K562 (cell line): ENCODE results near the gene KDM2B. TPM values are rescaled to one million over a fixed set of nuclear protein-coding genes. Genes with fewer than 3 reads are reported as not detected.

Experiments used
- BMI1 ChIP-seq: fragments of 150-350 bp; IDR thresholded peaks from 2 replicates; pipeline ENCODE4 v1.6.1; 2014; ENCODE audit warnings: low read length
- CAMTA2 ChIP-seq: fragments of 250-450 bp; sonication (Bioruptor Pico); conservative IDR thresholded peaks from 2 replicates; pipeline ENCODE4 v1.5.1; 2022
- CEBPG ChIP-seq, 3 experiments: fragments of 200-800 bp in 1 of 3; sonication (Bioruptor generic) in 1 of 3; sonication (generic) in 1 of 3; formaldehyde crosslinking in 1 of 3; IDR thresholded peaks in 2 of 3; conservative IDR thresholded peaks in 1 of 3; 2 replicates each; pipeline versions ENCODE4 v1.6.1 to v1.8.0; 2016 to 2022; ENCODE audit warnings: missing compliant biosample characterization in 2 of 3, missing genetic modification characterization in 2 of 3, mild to moderate bottlenecking in 1 of 3, missing genetic modification reagents in 1 of 3
- DDX20 ChIP-seq: fragments of 450-650 bp; IDR thresholded peaks from 2 replicates; pipeline ENCODE4 v1.6.1; 2016; ENCODE audit warnings: missing genetic modification characterization, low read depth, mild to moderate bottlenecking, missing compliant biosample characterization, moderate library complexity
- DEAF1 ChIP-seq: fragments of 450-650 bp; formaldehyde crosslinking; IDR thresholded peaks from 2 replicates; pipeline ENCODE4 v1.4.0; 2020; ENCODE audit warnings: mild to moderate bottlenecking, moderate library complexity
- ELF4 ChIP-seq: fragments of 450-650 bp; formaldehyde crosslinking; IDR thresholded peaks from 2 replicates; pipeline ENCODE4 v1.4.0; 2022; ENCODE audit warnings: missing genetic modification characterization
- GATAD2B ChIP-seq: fragments of 450-650 bp; IDR thresholded peaks from 2 replicates; pipeline ENCODE4 v1.6.1; 2017; ENCODE audit warnings: mild to moderate bottlenecking, borderline replicate concordance
- HLTF ChIP-seq: fragments of 450-650 bp; IDR thresholded peaks from 2 replicates; pipeline ENCODE4 v1.6.1; 2016
- LARP7 ChIP-seq: fragments of 450-650 bp; IDR thresholded peaks from 2 replicates; pipeline ENCODE4 v1.6.1; 2016
- MYNN ChIP-seq, 2 experiments: sonication (generic); formaldehyde crosslinking in 1 of 2; IDR thresholded peaks; 2 replicates each; pipeline versions ENCODE4 v1.5.0 to v1.6.1; 2016 to 2020; ENCODE audit warnings: antibody characterized with exemption in 1 of 2, missing genetic modification reagents in 1 of 2
- NFRKB ChIP-seq: fragments of 450-650 bp; IDR thresholded peaks from 2 replicates; pipeline ENCODE4 v1.6.1; 2016; ENCODE audit warnings: low read depth
- PHB2 ChIP-seq: fragments of 450-650 bp; IDR thresholded peaks from 2 replicates; pipeline ENCODE4 v1.6.1; 2017; ENCODE audit warnings: low read depth
- RFX1 ChIP-seq: fragments of 450-650 bp; IDR thresholded peaks from 2 replicates; pipeline ENCODE4 v1.6.1; 2016; ENCODE audit warnings: mild to moderate bottlenecking, moderate library complexity
- SP2 ChIP-seq: IDR thresholded peaks from 2 replicates; pipeline ENCODE4 v1.6.1; 2011; ENCODE audit warnings: mild to moderate bottlenecking, low read depth, low read length, moderate library complexity; ENCODE audit not compliant: poor library complexity, severe bottlenecking; ENCODE audit errors: extremely low read depth
- THRAP3 ChIP-seq: fragments of 450-650 bp; IDR thresholded peaks from 2 replicates; pipeline ENCODE4 v1.6.1; 2016; ENCODE audit warnings: mild to moderate bottlenecking, inconsistent platforms, borderline replicate concordance
- ZNF23 ChIP-seq: fragments of 250-450 bp; sonication (Bioruptor Pico); IDR thresholded peaks from 2 replicates; pipeline ENCODE4 v1.4.0; 2020; ENCODE audit warnings: mild to moderate bottlenecking
- ZNF354B ChIP-seq: fragments of 250-450 bp; sonication (Bioruptor Pico); IDR thresholded peaks from 2 replicates; pipeline ENCODE4 v1.4.0; 2020
- ZNF57 ChIP-seq: fragments of 450-650 bp; formaldehyde crosslinking; IDR thresholded peaks from 2 replicates; pipeline ENCODE4 v1.4.0; 2020; ENCODE audit warnings: mild to moderate bottlenecking, moderate library complexity
- ZNF589 ChIP-seq: fragments of 200-800 bp; sonication (Bioruptor generic); IDR thresholded peaks from 2 replicates; pipeline ENCODE4 v1.6.1; 2016; ENCODE audit warnings: low read depth, missing genetic modification characterization, missing compliant biosample characterization
- ZZZ3 ChIP-seq: fragments of 450-650 bp; IDR thresholded peaks from 2 replicates; pipeline ENCODE4 v1.6.1; 2016; ENCODE audit warnings: antibody characterized with exemption, mild to moderate bottlenecking, moderate library complexity
- polyA plus RNA-seq, 8 experiments: library from polyadenylated mRNA; depleted of rRNA in 4 of 8; stranded (reverse) in 5 of 8; unstranded in 3 of 8; fragments of >200 nt; fragmentation: Nextera tagmentation in 2 of 8; fragmentation: Illumina TruSeq in 1 of 8; extraction: Ambion mirVana in 2 of 8; extraction: Trizol in 1 of 8; gene quantifications; 2 replicates each; pipeline versions ENCODE4 v1.2.1 to v1.2.3, GENCODE V29; 2011 to 2014; ENCODE audit warnings: inconsistent platforms in 1 of 8, missing spikeins in 1 of 8
- total RNA-seq, 7 experiments: library from RNA; depleted of rRNA in 6 of 7; stranded (reverse); fragments of >200 nt in 6 of 7; fragmentation: Illumina TruSeq in 2 of 7; extraction: Trizol in 2 of 7; gene quantifications; 2 replicates each; pipeline versions ENCODE4 v1.2.1 to v1.2.3, GENCODE V29; 2011 to 2021; ENCODE audit warnings: low replicate concordance in 1 of 7
- TF ChIP-seq, protein P1 (sequence below): fragments of 450-650 bp; IDR thresholded peaks from 2 replicates; pipeline ENCODE4 v1.7.1; 2018; ENCODE audit warnings: mild to moderate bottlenecking, low read depth; ENCODE audit not compliant: partially characterized antibody
- TF ChIP-seq, protein P2 (sequence below): fragments of 250-450 bp; sonication (Bioruptor Pico); IDR thresholded peaks from 2 replicates; pipeline ENCODE4 v1.4.0; 2020

The KDM2B gene
- total and polyA plus RNA-seq, 9 of the 15 experiments (the other 6 are each of a cell fraction or from before 2014, with no cell fraction given) = 7.4 to 50.5 (median 22.5) TPM

GRCh38 chr12:121610239-121611149 lies 29.7 kb upstream of the KDM2B start (continued):
- TF ChIP-seq ZNF23 = no peak
- no peak for TF ChIP-seq SP2
- peak; percentile 85 for TF ChIP-seq LARP7
- no peak for TF ChIP-seq NFRKB
- no peak for TF ChIP-seq ZNF57
- TF ChIP-seq CAMTA2 (CRISPR knock-in tag) = no peak
- TF ChIP-seq ELF4 (CRISPR knock-in tag) = no peak
- TF ChIP-seq ZZZ3 = no peak
- no peak for TF ChIP-seq ZNF589 (CRISPR knock-in tag)
- no peak for TF ChIP-seq HLTF
- TF ChIP-seq, protein P1, sequence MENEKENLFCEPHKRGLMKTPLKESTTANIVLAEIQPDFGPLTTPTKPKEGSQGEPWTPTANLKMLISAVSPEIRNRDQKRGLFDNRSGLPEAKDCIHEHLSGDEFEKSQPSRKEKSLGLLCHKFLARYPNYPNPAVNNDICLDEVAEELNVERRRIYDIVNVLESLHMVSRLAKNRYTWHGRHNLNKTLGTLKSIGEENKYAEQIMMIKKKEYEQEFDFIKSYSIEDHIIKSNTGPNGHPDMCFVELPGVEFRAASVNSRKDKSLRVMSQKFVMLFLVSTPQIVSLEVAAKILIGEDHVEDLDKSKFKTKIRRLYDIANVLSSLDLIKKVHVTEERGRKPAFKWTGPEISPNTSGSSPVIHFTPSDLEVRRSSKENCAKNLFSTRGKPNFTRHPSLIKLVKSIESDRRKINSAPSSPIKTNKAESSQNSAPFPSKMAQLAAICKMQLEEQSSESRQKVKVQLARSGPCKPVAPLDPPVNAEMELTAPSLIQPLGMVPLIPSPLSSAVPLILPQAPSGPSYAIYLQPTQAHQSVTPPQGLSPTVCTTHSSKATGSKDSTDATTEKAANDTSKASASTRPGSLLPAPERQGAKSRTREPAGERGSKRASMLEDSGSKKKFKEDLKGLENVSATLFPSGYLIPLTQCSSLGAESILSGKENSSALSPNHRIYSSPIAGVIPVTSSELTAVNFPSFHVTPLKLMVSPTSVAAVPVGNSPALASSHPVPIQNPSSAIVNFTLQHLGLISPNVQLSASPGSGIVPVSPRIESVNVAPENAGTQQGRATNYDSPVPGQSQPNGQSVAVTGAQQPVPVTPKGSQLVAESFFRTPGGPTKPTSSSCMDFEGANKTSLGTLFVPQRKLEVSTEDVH = no peak
- TF ChIP-seq THRAP3 = 0 out of 2 replicates have a peak, but pooled peaks have one; percentile 56
- TF ChIP-seq MYNN (IDR thresholded peaks at IDR 0.05) = no peak
- no peak for TF ChIP-seq MYNN (CRISPR knock-in tag; IDR thresholded peaks at IDR 0.05)
- no peak for TF ChIP-seq CEBPG (CRISPR knock-in tag; IDR thresholded peaks at IDR 0.05)
- no peak for TF ChIP-seq CEBPG (tag; conservative IDR thresholded peaks at IDR 0.05 in 1 of 2, IDR thresholded peaks at IDR 0.05 in 1 of 2)
- TF ChIP-seq GATAD2B = no peak
- 0 out of 2 replicates have a peak, but pooled peaks have one; percentile 25 for TF ChIP-seq PHB2
- no peak for TF ChIP-seq DEAF1 (CRISPR knock-in tag)
- TF ChIP-seq DDX20 (tag) = no peak
- no peak for TF ChIP-seq BMI1
- no peak for TF ChIP-seq RFX1
- TF ChIP-seq, protein P2, sequence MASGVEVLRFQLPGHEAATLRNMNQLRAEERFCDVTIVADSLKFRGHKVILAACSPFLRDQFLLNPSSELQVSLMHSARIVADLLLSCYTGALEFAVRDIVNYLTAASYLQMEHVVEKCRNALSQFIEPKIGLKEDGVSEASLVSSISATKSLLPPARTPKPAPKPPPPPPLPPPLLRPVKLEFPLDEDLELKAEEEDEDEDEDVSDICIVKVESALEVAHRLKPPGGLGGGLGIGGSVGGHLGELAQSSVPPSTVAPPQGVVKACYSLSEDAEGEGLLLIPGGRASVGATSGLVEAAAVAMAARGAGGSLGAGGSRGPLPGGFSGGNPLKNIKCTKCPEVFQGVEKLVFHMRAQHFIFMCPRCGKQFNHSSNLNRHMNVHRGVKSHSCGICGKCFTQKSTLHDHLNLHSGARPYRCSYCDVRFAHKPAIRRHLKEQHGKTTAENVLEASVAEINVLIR (CRISPR knock-in tag) = no peak
- TF ChIP-seq ZNF354B (CRISPR knock-in tag) = no peak
